Dedifferentiated amniotic fluid mesenchymal stem cell (primary cell): ENCODE data around the gene EPHA2.
"Not testable (repeated sequence)": the region's sequence is repeated elsewhere in the genome, so short reads cannot be mapped to it uniquely, and the experiment has no call there.

Experiments used
- DNase-seq: peaks from one replicate; pipeline ENCODE4 v3.0.0-alpha.2; 2016; ENCODE audit errors: extremely low spot score

Gene EPHA2

DNA sequence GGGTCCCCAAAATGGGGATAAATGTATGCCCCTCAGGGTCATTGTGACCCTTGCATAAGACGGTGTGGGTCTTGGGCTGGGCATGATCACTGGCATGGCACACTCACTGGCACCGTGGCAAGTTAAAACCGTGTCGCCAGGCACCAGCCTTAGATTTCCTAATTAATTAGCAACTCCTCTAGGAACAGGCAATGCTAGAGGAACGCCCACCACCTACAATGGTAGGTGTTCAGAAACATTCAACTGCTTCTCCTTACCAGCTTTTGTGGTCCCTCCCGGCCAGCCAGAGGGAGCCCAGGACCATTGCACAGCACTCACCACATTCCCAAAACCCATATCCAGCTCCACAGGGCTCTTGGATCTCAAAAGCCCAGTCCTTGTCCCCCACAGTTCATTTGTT lies 36.4 kb downstream of the EPHA2 start:
- DNase-seq, result no peak

DNA sequence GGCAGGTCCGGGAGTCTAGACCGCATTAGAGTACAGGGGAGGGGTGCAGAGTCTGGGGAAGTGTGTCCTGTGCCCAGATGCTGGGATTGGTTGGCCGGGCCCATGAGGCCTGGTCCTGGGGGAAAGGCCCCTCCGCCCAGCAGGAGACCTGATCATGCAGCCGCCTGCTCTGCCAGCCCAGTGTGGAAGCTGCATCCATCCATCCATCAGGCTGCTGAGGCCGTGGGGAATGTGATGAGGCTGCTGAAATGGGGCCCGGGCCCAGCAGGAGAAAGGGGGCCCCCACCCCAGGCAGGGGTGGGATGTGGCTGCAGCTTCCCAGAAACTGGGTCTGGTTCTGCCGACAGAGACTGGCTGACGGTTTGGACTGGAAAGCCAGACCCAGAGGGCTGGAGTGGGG lies 37.2 kb downstream of the EPHA2 start:
- no peak for DNase-seq

DNA sequence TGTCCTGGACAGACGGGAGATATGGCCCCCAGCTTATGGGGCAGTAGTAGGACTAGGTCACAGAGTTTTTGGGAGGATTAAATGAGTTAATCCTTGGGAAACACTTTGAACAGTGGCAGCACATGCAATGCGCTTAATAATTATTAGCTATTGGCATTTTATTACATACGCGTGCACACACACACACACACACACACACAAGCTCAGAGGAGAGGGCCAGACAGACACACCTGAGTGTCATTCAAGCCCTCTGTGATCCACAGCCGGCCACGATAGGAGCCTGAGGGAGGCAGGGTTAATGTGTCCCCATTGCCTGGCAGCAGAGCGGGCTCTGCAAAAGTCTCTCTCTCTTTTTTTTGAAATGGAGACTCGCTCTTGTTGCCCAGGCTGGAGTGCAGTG lies 37.9 kb downstream of the EPHA2 start:
- no peak for DNase-seq

DNA sequence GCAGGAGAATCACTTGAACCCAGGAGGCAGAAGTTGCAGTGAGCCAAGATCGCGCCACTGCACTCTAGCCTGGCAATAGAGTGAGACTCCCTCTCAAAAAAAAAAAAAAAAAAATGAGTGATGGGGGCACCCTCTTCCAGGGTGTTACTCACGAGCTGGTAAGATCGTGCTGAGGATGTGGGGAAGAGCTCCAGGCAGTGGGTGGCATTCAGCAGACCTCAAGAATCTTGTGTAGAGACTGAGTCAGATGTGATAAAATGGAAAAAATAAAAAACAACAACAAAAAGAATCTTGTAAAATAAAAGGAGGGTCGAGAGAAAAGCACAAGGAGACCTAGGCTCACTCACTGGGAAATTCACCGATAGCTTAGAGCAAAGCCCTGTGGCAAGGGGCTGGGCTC lies 38.5 kb downstream of the EPHA2 start:
- DNase-seq, result no peak

DNA sequence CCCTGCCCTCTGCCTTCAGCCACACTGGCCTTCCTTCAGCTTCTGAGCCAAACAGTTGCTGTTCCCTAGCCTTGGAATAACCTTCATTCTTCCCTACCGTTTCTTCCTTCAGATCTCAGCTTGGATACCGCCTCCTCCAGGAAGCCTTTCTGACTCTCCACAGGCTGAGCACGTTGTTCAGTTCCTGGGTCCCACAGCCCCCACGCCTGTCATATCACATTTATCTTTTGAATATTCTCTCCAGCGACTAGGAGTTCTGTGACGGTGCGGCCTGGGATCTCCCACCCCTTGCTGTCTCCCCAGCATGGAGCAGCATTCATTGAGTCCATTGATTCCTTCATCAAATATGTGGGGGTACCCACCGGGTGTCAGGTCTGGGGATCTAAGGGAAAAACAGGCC lies 39.2 kb downstream of the EPHA2 start:
- DNase-seq, result no peak

DNA sequence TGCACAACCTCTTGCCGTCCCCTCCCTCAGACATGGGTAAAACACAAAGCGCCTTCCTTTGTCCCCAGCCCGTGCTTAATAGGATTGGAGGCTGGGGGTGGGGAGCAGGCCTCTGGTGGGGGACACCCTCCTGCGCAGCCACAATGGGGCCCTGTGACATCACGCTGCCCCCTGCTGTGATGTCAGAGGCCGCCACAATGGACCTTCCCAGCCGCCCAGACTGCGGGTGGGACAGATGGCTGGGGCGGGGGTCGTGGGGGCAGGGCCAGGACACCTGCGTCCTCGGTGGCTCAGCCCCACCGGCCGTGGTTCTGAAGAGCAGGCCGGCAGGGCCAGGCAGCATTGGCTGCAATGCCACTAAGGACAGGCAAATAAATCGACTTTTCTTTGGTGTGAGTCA lies 39.9 kb downstream of the EPHA2 start:
- DNase-seq, result no peak

DNA sequence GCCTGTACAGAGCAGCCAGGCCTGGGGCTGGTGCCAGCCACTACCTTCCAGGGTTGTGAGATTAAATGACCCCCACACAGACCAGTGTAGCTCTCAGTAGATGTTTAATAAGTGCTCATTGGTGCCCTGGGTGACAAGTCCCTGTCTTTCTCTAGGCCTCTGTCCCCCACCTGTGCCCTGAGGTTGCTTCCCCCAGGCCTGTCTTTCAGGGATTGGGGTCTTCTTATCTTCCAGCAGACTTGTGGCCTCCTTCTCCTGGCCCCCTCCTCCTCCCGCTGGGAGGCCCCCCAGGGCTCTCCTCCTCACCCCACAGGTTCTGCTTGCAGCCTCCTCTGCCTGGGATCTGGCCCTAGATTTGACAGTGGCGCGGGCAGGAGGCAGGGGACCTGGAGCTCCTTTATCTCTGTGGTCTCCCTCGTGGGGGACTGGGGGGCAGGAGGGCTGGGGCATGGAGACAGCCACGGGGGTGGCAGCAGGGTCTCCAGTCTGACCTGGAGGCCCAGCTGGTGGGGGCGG lies 40.3 kb downstream of the EPHA2 start:
- DNase-seq, result no peak

DNA sequence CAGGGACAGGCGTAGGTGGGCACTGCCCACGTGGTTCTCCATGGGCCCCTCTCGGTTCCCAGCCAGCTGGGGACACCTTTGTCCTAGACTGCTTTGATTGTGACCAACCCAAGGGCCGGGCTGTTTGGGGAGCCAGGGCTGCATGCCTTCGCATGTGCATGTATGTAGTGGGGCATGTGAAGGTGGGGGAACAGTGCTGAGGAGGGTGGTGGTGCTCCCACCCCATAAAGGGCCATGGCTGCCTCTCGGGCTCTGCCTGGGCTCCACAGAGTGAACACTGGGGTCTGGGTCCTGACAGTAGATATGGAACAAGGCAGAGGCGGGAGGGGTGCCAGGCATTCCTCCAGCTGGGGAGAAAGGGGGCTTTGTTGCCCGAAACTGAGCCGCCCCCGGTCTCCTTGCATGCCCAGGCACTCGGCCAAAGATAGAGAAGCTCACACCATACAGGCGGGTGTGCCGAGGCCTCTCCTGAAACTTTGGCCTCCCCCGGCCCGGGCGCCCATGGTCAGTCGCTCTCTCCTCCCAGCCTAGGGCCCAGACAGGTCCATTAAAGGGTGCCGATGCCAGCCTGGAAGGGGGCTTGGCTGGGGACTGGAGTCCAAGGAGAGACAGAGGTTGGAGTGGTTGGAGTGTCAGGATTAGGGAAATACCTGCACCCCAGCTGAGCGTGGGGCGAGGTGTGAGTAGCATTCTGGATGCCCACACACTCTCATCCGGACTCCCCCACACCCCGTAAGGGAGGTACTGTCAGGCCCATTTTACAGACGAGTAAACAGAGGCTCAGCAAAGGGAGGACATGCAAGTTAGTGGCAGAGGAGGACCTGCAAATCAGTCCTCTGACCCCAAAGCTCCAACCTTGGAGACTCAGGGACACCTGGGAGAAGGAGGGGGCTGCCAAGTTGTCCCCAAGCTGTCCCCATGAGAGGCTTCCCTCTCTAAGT lies 41.1 kb downstream of the EPHA2 start:
- DNase-seq, result no peak

DNA sequence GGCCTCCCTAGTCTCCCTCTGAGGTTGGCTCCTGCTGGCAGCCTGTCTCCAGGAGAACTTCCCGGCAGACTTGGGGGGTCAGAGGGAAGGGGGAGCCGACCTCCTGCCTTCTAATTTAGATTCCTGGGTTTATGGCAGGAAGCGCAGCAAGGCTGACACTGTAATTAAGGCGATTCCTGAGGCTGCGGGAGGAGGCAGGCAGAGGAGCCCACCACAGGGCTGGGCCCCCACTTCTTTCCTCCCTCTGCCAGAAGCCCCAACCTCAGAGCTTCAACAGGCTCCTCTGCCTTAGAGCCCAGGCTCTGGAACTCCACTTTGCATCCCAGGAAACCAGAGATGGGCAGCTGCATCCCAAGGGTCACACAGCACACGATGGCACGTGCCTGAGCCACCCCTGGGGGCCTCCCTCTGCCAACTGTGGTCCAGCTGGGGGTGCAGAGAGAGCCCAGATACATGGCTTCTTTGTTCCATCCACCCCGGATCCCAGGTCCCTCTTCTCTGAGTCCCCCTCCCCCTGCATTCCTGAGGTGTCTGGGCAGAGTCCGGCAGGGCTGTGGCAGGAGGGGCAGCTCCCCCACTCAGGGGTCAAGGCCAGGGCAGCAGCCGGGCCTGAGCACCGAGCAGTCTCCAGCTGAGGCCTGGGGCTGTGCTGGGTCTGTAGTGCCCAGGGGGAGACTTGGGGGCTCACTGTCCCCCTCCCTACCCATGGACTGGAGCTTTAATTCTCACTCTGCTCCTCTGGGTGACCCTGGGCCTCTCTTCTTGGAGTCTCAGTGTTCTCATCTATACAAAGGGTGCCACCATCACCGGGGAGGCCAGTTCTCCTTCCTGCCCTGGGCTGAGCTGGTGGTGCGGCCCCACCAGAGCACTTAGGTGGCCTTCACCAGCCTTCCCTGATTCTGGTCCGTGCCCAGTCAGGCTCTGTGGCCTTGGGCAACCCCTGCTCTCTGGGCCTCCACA lies 43.0 kb downstream of the EPHA2 start:
- no peak for DNase-seq

DNA sequence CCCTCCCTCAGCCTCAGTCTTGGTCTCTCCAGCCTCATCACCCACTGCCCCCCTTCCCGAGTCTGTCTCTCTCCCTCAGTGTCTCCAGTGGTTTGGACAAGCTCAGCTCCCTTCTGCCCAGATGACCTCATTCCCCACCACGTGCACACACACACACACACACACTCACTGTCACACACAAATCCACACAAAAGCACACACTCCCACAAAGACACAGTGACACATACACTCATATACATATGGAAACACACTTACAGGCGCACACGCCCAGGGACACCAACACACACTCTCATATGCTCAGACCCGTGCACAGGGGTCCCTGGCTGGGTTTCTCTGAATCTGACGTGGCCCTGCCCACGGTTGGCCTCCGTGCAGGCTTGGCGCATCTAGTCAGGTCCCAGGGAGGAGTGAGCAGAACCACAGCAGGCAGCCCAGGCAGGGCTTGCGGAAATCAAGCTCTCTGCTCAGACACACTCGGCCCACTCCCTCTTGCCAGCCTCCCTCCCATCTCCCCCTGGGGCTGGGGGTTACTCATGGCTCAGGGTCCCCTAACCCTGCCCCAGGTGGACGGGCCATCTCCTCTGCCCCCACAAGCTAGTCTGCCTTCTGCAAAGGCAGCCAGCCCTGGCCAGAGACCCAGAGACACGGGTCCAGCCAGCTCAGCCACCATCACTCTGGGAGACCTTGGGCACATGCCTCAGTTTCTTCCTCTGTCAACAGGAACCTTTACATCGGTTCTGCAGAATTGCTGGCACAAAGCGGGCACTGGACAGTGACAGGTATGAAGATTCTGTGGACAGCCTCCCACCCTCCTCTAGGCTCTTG lies 43.9 kb downstream of the EPHA2 start:
- DNase-seq, result no peak

DNA sequence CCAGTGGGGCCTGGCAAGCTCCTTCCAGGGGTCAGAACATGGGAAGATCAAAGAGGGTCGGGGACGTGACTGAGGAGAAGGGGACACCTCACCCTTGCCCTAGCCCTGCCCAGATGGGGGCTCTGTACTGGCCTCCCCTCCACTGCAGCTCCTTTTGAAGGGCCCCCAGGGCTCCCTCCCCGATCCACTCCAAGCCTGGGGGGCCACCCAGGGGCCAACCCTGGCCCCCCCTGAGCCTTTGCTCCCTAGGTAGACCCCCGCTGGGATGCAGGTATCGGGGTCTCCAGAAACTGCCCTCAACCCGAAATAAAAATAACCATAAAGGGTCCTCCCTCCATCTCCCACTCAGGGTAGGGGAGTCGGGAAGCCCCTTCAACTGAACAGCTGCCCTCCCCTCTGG lies 45.0 kb downstream of the EPHA2 start:
- DNase-seq, result no peak

DNA sequence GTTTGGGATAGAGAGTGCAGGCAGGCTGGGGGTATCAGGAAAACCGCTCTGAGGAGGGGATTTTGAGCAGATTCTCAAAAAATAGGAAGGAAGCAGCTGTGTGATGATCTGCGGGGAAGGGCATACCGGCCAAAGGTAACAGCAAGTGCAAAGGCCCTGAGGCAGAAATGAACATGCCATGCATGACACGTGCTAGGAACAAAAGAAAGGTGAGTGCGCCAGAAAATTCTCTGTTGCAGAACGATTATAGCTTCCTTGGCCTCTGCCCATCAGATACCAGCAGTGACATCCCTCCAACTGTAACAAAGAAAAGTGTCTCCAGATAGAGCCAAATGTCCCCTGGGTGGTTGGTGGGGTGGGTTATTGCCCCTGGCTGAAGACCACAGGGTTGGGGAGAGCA lies 45.4 kb downstream of the EPHA2 start:
- no peak for DNase-seq

DNA sequence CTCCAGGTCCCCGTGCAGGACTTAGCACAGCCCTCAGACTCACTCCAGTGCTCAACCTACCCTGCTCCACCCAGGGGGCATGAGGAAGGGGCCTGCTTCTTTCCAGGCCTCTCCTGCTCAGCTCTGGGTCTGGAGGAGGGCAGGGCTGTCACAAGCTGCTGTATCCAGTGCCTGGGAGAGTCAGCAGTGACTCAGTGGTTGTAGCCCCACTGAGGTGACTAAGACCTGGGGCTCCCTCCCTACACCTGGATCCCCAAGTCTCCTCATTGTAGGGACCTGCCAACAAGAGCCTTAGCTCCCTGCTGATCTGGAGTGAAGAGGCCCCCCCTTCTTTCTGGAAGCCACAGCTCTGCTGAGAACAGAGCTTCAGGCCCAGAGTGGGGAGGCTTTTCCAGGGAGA lies 46.3 kb downstream of the EPHA2 start:
- no peak for DNase-seq

DNA sequence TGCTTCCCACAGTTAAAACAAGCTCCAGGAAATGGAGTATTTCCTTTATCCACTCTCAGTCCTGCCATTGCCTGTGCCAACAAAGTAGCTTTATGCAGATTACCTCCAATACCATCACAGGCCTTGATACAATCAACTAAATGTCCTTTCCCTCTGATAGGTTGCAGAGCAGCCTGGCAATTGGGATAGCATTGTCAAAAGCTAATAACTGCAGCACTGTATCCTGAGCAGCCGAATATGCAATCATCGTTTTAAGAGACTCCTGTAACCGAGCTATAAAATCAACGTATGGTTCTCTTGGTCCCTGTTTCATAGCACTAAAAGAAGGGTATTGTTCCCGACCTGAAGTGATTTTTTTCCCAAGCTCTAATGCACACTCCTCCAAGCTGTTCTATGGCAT lies 48.8 kb downstream of the EPHA2 start:
- DNase-seq, result not testable (repeated sequence)

DNA sequence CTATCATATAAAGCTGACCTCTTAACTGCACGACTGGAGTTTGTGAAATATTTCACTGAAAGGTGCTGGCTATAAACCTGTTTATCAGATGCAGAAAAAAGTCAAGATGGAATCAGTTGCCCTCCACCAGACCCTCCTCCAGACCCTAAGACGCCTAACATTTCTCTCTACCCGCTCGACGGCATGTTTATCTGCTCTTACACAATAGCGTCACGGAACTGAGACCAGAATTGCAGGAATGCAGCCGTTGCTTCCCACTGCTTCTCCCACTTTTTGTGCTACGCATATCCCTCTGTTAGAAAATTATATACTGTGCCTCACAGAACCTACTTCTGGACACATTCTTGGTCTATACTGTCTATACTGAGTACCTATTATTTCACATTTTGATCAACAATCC lies 54.2 kb downstream of the EPHA2 start:
- no peak for DNase-seq

DNA sequence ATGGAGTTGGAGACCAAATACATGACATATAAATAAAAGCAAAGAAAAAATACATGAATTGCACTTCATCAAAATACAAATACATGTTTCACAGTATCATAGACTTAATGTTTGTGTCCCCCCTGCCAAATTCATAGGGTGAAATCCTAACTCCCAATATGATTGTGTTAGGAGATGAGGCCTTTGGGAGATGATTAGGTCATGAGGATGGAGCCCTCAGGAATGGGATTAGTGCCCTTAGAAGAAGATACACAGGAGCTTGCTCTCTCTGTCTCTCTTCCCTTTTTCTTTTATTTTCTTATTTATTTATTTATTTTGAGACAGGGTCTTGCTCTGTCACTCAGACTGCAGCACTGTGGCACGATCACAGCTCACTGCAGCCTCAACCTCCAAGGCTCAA lies 56.5 kb downstream of the EPHA2 start:
- DNase-seq, result no peak

DNA sequence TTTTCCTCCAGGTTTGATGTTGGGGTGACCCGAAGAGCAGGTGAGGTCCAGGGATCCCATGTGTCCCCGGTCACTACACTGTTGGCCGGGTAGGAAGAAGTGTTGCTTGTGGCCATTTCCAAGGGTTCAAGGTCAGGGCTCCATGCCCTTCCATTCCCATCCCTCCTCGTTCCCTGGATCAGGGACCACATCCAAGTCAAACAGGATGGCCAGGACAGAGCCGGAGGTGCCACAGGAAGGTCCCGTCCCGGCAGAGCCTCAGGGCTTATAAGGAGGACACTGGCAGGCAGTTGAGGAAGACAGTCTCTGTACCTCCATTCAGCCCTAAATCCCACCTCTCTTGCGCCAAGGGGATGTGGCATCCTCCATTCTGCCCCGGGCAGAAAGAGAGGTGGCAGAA lies 60.4 kb downstream of the EPHA2 start:
- no peak for DNase-seq

DNA sequence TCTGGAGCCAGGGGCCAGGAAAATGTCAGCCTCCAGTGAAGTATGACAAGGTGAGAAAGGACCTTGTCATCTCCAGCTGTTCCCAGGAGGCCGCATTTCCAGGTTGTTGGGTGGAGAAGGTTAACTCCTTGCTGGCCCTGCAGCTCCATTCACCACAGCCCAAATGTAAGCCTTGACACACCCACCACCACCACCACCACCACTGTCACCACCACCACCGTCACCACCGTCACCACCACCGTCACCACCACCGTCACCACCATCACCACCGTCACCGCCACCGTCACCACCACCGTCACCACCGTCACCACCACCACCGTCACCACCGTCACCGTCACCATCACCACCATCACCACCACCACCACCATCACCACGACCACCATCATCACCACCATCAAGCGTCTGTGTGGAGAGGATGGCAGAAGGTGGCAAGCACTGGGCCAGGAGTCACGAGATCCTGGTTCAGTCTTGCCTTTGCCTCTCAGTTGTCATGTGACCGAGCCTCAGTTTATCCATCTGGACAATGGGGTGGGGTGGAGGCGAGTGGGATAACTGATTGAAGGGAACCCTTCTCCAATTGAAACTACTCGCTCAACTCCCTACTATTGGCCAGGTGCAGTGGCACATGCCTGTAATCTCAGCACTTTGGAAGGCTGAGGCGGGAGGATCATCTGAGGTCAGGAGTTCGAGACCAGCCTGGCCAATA lies 61.3 kb downstream of the EPHA2 start:
- DNase-seq, result no peak

DNA sequence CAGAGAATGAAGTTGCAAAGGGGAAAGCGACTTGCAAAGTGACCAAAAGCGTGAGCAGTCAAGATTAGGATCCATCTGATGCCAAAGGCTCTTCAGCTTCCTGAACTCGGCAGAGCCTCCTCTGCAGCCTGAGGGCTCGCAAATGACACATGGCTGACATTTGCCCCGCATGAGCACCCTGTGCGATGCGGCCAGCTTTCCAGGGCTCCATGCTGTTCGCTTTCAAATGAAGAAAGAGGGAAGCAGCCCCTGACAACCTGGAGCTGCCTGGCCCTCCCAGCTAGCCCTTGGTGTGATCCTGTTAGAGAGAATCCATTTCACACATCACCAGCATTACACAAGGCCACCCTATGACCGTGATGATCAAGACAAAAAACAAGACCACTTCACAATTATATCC lies 62.3 kb downstream of the EPHA2 start:
- no peak for DNase-seq

DNA sequence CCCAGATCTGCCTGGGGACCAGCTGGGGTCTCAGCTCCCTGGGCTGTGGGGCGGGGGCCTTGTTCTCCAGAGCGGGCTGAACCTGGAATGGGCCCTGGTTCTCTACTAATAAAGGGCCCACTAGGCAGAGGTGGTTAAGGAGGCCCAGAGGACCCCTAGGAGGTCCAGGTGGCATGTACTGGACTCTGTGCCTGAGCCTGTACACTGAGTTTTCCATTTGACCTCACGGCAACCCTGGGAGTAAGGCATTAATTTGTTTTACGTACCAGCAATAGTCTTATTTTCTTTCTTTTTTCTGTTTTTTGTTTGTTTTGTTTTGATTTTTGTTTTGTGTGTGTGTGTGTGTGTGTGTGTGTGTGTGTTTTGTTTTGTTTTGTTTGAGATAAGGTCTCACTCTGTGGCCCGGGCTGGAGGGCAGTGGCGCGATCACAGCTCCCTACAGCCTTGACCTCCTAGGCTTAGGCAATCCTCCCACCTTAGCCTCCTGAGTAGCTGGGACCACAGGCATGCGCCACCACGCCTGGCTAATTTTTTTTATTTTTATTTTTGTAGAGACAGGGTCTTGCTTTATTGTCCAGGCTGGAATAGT lies 62.9 kb downstream of the EPHA2 start:
- no peak for DNase-seq
